ENCODE measurements around the gene TRAF2.

DNA sequence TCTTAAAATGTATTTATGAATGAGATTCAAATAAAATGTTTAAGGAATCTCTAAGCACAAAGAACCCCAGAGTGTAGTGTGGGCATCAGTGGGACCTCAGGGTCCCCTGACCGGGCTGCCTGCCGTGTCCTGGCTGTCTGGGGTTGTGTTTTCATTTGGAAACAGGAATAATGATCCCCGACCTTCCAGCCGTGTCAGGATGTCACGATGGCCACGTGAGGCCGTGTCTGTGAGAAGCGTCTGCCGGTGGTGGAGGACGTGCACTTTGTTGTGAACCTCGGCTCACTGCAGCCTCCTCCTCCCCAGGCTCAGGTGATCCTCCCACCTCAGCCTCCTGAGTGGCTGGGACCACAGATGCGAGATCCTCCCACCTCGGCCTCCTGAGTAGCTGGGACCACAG is 4.3 kb downstream of the TRAF2 start:
- no peak for TF ChIP-seq POLR2AphosphoS5 (IDR thresholded peaks at IDR 0.05)
- TF ChIP-seq, protein P1, sequence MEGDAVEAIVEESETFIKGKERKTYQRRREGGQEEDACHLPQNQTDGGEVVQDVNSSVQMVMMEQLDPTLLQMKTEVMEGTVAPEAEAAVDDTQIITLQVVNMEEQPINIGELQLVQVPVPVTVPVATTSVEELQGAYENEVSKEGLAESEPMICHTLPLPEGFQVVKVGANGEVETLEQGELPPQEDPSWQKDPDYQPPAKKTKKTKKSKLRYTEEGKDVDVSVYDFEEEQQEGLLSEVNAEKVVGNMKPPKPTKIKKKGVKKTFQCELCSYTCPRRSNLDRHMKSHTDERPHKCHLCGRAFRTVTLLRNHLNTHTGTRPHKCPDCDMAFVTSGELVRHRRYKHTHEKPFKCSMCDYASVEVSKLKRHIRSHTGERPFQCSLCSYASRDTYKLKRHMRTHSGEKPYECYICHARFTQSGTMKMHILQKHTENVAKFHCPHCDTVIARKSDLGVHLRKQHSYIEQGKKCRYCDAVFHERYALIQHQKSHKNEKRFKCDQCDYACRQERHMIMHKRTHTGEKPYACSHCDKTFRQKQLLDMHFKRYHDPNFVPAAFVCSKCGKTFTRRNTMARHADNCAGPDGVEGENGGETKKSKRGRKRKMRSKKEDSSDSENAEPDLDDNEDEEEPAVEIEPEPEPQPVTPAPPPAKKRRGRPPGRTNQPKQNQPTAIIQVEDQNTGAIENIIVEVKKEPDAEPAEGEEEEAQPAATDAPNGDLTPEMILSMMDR (IDR thresholded peaks at IDR 0.05) = no peak
